ENCODE data around the gene GNAT2. TPM values are rescaled to one million over a fixed set of nuclear protein-coding genes. Genes with fewer than 3 reads are reported as not detected.
"Not testable (repeated sequence)": the region's sequence is repeated elsewhere in the genome, so short reads cannot be mapped to it uniquely, and the experiment has no call there.

GNAT2 gene
- polyA plus RNA-seq (2013, experiment 1 of 2; ENCODE audit: insufficient read length): not detected
- not detected for polyA plus RNA-seq (2013, experiment 2 of 2; ENCODE audit: insufficient read length)

DNA sequence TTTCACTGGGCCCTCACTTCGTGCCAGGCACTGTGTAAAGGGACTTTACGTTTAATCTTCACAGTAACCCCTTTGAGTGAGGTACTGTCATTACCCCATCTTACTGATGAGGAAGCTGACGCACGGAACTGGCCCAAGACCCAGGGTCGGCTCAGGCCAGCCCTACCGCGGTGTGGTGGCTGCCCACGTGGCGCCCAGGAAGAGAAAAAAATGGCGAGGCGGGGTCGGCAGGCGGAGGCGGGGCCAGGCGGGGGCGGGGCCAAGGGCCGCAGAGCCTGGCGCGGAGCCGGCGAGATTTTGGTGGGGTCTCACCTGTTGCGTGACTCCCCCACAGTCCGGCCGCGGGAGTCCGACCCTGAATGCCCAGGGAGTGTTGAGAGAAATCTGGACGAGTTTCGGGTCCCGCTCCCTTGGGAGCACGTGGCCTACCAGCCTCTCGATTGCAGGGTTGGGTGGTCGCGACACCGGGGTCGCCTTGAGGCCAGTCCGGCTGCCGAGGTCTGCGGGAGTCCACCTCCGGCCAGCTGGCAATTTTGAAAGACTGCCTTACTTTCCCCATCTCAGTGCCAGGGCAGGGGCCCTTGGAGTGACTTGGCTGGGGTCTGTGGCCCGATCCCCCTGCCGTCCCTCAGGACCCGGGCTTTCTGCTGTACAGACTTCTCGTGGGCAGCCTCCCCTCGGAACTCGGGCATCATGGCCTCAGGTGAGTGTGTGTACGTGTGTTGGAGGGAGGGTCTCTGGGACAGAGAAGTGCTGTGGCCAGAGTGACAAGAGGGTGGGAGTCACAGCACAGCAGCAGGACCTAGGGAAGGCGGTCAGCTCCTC, at the start of gene GNAT2, which contains the start of gene AMPD2:
Gene GNAT2, minus strand, starts transcription at position 41 of the 825 bp plus-strand sequence. CDS start 6,746 bp downstream, outside the sequence.
Gene AMPD2, plus strand, starts transcription at position 262 of the 825 bp plus-strand sequence. CDS start 1,339 bp downstream, outside the sequence.
- DNase-seq: peak; percentile 85

- DNase-seq: no peak
Observed at GRCh38 chr1:109668123-109668775, 48.8 kb upstream of the GNAT2 start.

DNA sequence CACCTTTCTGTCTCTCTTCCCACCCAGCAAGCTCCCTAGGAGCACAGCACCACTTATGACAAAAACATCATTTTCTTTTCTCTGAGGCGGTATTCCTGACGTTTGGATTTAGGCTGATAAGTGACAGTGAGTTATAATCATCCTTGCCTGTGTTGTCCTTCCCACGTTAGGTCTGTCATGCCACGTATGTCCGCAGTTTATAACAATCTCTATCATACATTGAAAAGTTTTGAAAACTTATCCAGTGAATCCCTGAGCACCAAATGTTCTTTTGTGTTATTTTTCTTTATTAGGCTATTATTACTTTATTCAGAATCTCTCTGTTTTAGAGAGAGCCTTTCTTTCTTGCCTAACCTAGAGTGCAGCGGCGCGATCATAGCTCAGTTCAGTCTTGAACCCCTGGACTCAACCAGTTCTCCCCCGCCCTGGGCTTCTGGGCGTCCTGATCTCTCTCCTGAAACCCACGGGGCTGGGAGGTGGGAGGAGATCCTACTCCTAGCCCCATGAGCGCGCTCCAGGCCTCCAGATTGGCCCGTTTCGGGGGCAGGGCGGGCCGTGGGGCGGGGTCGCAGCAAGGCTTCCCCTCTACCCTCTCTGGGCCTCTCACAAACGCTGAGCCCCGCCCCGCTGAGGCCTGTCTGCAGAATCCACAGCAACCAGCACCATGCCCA, 48.2 kb upstream of the GNAT2 start, which contains the start of gene GSTM2:
Gene GSTM2, plus strand, starts transcription at position 606 of the 671 bp plus-strand sequence. Its CDS starts 59 bp downstream, at position 665.
- DNase-seq: peak; percentile 87

DNA sequence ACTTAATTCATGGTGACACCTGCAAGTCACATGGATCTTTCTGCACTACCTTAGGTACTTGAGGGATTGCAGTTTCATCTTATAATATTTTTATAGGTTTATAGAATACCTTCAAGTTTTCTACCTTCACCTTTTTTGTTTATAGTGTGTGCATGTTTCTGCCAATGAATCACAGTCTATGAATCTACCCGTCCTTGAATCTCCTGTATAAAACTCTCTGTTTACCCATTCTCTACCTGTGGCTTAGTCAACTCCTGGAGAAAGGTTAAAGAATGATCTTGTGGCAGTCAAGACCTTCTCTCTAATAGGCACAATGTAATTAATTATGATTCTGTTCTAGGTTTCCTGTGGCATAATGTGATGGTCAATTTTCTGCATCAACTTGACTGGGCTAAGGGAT, 45.3 kb upstream of the GNAT2 start:
- DNase-seq: no peak

DNA sequence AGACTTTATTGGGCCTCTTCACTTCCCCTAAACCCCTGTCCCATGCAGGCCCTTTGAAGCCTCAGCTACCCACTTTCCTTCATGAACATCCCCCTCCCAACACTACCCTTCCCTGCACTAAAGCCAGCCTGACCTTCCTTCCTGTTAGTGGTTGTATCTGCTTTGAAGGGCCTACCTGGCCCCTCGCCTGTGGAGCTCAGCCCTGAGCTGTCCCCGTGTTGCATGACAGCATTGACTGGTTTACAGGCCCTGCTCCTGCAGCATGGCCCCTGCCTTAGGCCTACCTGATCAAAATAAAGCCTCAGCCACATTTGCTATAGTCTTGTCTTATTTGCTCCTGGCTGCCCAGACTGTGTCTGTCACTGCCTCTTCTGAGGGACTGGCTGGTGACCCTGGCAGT, 42.0 kb upstream of the GNAT2 start:
- DNase-seq: no peak

DNA sequence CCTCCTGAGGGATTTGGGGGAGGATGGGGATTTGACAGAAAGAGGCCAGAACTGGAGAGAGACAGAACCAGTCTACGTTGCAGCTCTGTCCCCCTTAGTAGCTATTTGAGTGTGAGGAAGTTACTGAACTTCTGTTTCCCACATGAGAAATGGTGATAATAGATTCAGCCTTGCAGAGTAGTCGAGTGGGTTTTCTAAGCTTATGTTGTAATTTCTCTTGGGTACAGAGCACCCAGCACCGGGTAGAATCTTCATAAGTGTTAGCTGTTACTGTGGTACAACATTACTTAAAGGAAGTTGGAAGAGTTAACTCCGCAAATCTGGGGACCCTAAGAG, 41.2 kb upstream of the GNAT2 start:
- DNase-seq: not testable (repeated sequence)

GRCh38 chr1:109659997-109660690, 40.7 kb upstream of the GNAT2 start:
- DNase-seq: no peak

GRCh38 chr1:109659145-109659544, 39.7 kb upstream of the GNAT2 start:
- DNase-seq: no peak

GRCh38 chr1:109658533-109659042, 39.2 kb upstream of the GNAT2 start:
- no peak for DNase-seq

- DNase-seq: no peak
Observed at GRCh38 chr1:109657970-109658369, 38.6 kb upstream of the GNAT2 start.

GRCh38 chr1:109657395-109657794, 38.0 kb upstream of the GNAT2 start:
- no peak for DNase-seq

DNA sequence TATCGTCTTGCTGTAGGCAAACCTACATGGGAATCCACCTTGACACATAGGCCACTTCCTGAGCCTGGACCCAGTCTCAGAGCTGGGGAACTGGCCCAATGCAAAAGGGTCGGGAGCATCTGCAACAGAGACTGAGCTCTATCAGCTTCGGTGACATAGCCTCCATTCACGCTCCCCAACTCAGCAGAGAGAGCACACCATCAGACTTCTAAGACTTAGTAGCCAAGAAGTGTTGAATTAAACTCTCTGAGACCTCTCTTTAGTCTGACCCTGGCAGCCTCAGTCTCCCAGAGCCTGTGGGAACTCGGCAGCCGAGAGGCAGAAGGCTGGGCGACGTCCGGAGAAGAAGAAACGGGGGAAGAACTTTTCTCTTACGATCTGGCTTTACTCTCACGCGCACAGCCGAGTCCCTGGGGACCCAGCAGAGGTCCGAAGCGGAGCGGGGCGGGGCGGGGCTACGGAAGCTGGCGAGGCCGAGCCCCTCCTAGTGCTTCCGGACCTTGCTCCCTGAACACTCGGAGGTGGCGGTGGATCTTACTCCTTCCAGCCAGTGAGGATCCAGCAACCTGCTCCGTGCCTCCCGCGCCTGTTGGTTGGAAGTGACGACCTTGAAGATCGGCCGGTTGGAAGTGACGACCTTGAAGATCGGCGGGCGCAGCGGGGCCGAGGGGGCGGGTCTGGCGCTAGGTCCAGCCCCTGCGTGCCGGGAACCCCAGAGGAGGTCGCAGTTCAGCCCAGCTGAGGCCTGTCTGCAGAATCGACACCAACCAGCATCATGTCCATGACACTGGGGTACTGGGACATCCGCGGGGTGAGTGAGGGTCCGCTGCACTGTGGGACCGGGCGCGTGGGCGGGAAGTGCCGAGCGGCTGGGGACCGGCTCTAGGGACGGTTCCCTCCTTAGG, 36.5 kb upstream of the GNAT2 start, which contains the start of gene GSTM4:
Gene GSTM4, plus strand, starts transcription at position 485 of the 905 bp plus-strand sequence. Its CDS starts 291 bp downstream, at position 776.
- peak; percentile 78 for DNase-seq

- no peak for DNase-seq
Observed at GRCh38 chr1:109654519-109654918, 35.1 kb upstream of the GNAT2 start.

DNA sequence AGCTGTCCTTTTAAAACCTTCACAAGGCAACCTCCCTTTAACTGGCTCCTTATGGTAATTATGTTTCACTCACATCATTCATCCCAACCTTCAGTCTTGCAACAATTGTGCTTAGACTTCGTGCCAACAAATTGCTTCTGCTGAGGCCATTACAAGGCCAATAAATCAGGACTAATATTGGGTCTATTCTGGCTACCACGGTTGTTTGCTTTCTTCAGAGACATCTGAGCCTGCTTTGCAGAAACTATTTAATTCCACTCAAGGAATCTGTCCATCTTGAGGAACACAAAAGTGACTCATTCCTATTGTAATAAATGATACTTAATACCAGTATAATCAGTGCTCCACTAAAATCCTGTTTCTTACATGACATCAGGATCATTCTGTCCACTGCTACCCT, 33.9 kb upstream of the GNAT2 start:
- peak; percentile 63 for DNase-seq

- DNase-seq: no peak
Observed at GRCh38 chr1:109652402-109652801, 33.0 kb upstream of the GNAT2 start.

- DNase-seq: peak; percentile 49
Observed at GRCh38 chr1:109650609-109651008, 31.2 kb upstream of the GNAT2 start.

DNA sequence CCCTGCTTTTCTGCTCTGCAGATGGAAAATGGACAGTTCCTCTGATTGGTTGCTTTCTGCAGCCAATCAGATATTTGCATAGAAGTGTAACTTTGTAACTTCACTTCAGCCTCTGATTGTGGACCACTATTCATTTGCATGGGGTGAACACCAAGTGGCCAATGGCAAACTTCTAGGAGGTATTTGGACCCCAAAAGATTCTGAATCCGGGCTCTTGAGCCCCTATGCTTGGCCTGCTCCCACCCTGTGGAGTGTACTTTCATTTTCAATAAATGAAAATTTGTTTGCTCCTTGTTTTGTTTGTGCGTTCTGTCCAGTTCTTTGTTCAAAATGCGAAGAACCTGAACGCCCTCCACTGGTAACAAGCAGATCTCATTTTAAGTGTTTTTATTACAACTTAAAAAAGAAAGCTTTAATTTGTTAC, 30.1 kb upstream of the GNAT2 start:
- DNase-seq: peak; percentile 25

GRCh38 chr1:109644670-109645069, 25.3 kb upstream of the GNAT2 start:
- no peak for DNase-seq

- DNase-seq: peak; percentile 68
Observed at GRCh38 chr1:109643385-109644230, 24.2 kb upstream of the GNAT2 start.

GRCh38 chr1:109642626-109643025, 23.2 kb upstream of the GNAT2 start:
- DNase-seq: peak; percentile 40

Data from fibroblast of skin of abdomen (primary cell).